Placental pericyte (primary cell): Measurements from ENCODE around the gene SH3YL1. TPM values are rescaled to one million over a fixed set of nuclear protein-coding genes. Genes with fewer than 3 reads are reported as not detected.

Source experiments
- total RNA-seq: library from RNA; depleted of rRNA; stranded (reverse); fragments of >200 nt; gene quantifications from 2 replicates; pipeline ENCODE4 v1.2.3, GENCODE V29; 2012

Gene SH3YL1, protein sequence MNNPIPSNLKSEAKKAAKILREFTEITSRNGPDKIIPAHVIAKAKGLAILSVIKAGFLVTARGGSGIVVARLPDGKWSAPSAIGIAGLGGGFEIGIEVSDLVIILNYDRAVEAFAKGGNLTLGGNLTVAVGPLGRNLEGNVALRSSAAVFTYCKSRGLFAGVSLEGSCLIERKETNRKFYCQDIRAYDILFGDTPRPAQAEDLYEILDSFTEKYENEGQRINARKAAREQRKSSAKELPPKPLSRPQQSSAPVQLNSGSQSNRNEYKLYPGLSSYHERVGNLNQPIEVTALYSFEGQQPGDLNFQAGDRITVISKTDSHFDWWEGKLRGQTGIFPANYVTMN
- total RNA-seq, result 25.2 and 28.4 TPM in 2 replicates

DNA sequence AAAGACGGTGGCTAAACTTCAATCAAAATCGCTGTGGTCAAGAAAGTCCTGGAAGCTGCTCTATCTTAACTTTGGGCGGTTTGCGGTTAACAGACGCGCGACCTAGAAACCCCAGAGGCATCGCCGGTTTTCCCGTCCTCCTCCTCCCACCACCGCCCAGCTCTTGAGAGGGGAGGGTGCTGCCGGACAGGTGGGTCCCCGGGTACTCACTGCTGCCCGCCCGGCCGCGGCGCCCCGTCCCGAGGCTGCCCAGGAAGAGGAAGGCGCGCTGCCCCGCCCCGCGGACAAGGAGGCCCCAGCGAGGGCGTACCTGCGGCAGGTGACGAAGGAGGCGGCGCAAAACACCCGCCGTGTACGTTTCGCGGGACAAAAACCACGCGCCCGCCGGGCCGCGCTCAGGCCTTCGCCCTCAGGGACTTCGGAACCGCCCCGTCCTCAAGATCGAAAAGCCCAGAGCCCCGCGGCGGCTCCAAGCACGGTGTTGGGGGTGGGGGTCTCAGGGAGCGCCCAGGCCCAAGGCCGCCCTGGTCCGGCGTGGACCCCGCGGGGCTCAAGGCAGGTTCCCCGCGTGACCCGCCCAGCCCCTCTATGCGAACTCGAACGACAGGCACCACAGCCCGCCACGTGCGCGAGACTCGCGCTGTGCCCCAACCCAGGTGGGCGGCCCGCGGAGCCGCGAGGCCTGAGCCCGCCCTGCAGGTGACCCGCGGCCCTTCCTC is at the start of gene SH3YL1:
SH3YL1 (minus strand) TSS at position 259 of the 719 bp plus-strand sequence; CDS start at position 211, 48 bp downstream.

DNA sequence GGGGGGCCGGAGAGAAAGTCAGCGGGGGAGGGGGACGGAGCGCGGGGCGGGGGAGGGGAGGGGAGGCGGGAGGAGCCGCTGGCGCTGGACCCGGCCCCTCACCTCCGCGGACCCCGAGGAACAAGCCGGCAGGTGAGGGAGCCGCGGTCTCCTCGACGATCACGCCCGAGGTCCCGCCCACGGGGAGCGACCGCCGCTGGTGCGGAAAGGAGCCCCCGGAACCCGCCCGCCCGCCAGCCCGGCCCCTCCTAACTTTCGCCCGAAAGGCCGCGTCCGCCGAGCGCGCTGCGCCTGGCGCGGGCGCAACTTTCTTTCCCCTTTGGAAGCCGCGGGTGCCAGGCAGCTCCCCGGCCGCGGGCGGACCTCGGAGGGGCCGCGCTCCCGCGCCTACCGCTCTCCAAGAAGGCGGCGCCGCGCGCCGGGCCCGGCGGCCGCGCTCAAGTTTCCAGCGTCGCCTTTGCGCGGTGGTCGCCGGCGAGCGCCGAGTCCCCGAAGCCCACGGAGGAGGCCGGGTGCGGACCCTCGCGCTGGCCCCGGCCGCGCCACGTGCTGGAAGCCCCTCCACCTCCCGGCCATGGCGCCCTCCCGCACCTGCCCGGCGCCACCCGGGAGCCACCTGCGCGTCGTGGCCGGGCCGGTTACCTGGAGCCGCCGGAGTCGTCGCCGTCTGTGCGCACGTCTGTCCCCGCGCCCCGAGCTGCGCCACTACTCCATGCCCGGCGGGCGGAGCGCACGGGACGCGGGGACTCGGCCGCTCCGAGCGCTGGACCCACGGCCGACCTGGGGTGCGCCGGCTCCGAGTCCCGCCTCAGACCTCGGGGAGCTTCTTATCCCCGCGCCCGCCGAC is 24.3 kb upstream of the SH3YL1 start, which contains the start of gene ALKAL2:
ALKAL2 (minus strand) TSS at position 181 of the 847 bp plus-strand sequence. CDS start 256 bp downstream, outside the sequence.

DNA sequence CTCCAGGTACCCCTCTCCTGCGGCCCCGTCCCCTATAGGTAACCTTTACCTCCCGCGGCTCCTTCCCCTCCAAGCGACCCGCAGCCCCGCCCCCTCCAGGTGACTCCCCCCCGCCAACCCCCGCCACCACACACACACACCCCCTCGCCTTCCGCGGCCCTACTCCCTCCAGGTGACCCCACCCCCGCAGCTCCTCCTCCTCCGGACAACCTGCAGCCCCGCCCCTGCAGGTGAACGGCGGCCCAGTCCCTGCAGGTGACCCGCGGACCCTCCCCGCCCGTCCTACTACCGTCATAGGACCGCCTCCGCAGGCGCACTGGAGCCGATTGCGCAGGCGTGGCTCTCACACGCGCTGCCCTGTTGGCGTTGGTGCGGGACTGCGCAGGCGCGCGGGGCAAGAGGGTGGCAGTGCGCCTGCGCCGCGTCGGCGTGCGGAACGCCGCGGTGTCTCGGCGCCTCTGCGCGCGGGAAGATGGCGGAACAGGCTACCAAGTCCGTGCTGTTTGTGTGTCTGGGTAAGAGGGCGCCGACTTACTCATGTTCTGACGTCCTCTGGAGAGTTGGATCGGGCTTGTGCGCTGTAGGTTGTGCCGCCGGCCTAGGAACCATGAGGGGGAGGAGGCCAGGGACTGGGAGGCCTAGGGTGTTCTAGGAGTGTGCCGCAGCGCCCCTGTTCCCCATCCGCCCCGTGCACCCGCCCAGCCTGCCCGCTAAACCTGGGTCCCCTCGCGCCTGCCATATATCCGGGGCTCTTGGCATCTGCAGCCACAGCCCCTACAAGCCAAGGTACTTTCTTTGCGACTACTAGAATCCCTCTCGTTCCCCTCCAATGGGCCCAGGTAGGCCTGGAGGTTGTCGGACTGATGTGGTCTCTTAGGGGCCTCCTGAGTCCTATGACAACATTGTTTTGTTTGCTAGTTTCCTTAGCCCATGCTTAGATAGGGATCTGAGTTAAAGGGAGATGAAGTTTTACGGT is 949 bp upstream of the SH3YL1 start, which contains the start of gene ACP1:
ACP1 (plus strand) TSS at position 455 of the 976 bp plus-strand sequence; CDS start at position 473, 18 bp downstream.

Other genes with a start within 250 kb of the SH3YL1 start
- gene FAM110C, start 217.5 kb downstream of the SH3YL1 start, total RNA-seq, result not detected in 2 replicates
- 64.3 and 101 TPM in 2 replicates for gene ACP1, start 915 bp upstream of the SH3YL1 start, total RNA-seq
- gene ALKAL2, start 24.1 kb upstream of the SH3YL1 start, total RNA-seq, result not detected in 2 replicates